NCI-H460 (cell line): ENCODE results near the gene DLGAP4. TPM values are rescaled to one million over a fixed set of nuclear protein-coding genes. Genes with fewer than 3 reads are reported as not detected.
"Not testable (repeated sequence)": the region's sequence is repeated elsewhere in the genome, so short reads cannot be mapped to it uniquely, and the experiment has no call there.

ENCODE experiments used
- DNase-seq: peaks from one replicate; pipeline ENCODE4 v3.0.0-alpha.2; 2016; ENCODE audit warnings: low read depth; ENCODE audit errors: extremely low read depth
- total RNA-seq: library from RNA; depleted of rRNA; stranded (reverse); fragments of >200 nt; shearing (Covaris generic); gene quantifications from 2 replicates; pipeline ENCODE4 v1.2.3, GENCODE V29; 2014

Gene DLGAP4
- total RNA-seq, 1 experiment from 2014 or later = 10.4 TPM

DNA sequence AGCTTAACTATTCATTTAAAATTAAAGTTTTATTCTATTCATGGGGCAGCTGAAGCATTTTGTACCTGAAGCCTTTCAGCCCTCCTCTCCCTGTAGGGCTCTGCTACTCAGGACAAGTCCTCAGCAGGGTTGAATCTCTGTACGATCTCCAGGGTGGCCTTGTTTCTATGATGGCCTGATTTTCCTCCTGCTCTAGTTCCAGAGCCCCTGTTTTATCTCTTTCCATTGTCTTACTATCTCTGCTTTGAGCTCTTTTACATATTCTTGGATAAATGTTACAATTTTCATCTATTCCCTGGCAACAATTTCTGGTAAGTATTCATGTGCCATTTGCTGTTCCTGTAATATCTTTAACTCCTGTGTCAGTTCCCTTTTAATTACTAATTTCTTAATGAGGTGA is 215.4 kb downstream of the DLGAP4 start:
- DNase-seq = no peak

DNA sequence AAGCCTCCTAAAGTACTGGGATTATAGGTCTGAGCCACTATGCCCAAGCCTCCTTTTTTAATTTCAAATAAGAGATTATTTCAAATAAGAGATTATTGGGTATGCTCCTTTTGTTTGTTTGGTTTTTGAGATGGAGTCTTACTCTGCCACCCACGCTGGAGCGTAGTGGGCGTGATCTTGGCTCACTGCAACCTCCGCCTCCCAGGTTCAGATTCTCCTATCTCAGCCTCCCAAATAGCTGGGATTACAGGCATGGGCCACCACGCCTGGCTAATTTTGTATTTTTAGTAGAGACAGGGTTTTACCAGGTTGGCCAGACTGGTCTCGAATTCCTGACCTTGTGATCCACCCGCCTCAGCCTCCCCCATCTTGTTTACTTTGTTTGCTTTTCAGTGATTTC is 216.3 kb downstream of the DLGAP4 start:
- DNase-seq = not testable (repeated sequence)

DNA sequence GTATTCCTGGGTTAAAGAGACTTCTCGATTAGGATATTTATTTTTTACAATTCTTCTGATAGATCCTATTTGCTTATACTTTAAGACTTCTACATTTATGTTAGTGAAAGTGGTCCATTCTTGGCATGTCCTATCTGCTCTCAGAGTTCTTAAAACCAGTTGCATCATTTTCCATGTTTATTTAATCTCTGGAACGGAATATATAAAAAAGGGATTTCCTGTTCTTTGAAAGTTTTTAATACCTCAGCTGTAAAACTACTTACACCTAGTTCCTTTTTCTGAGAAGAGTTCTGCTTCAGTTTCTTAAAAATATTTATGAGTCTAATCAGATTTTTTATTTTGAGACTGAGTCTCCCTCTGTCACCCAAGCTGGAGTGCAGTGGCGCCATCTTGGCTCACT is 217.2 kb downstream of the DLGAP4 start:
- no peak for DNase-seq

DNA sequence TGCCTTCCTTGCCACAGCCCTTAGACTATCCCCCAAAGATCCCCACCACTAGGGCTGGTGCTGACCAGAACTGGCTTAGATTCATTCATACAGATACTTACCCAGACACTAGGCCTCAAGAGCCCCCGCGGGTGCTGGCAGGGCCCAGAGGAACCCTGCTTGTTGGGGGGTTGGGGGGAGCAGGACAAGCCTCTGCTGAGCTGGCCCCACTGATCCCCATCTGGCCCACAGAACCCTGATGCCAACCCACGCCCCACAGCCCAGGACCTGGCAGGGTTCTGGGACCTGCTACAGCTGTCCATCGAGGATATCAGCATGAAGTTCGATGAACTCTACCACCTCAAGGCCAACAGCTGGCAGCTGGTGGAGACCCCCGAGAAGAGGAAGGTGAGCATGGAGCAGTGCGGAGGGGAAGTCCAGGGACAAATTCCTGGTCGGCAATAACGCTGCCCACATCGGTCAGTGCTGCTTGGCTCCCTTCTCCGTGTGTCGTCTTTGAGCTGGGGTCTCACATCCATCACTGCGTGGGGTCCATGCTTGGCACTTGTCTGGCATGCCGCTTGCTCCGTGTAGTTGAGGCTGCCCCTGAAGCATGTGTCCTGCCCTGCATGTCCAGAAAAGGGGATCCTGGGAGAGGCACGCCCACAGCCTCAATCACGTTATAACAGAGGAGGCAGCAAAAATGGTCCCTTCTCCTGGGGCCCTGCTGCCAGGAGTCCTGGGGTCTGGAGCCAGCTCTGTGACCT is 219.7 kb downstream of the DLGAP4 start:
- DNase-seq = no peak

DNA sequence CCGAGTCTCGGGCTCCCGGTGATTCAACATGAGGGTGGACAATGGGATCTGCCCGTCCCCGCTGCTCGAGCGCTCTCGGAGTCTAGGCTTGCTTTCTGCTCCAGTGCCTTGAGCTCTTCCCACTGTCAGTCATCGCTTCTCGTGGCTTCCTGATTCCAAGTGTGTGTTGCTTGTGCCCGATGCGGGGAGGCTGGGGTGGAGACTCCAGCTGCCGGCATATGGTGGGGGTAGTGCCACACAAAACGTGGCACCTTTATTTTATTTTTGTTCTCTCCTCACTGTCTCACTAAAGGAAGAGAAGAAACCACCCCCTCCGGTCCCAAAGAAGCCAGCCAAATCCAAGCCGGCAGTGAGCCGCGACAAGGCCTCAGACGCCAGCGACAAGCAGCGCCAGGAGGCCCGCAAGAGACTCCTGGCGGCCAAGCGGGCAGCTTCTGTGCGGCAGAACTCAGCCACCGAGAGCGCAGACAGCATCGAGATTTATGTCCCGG is 220.4 kb downstream of the DLGAP4 start:
- DNase-seq = no peak

DNA sequence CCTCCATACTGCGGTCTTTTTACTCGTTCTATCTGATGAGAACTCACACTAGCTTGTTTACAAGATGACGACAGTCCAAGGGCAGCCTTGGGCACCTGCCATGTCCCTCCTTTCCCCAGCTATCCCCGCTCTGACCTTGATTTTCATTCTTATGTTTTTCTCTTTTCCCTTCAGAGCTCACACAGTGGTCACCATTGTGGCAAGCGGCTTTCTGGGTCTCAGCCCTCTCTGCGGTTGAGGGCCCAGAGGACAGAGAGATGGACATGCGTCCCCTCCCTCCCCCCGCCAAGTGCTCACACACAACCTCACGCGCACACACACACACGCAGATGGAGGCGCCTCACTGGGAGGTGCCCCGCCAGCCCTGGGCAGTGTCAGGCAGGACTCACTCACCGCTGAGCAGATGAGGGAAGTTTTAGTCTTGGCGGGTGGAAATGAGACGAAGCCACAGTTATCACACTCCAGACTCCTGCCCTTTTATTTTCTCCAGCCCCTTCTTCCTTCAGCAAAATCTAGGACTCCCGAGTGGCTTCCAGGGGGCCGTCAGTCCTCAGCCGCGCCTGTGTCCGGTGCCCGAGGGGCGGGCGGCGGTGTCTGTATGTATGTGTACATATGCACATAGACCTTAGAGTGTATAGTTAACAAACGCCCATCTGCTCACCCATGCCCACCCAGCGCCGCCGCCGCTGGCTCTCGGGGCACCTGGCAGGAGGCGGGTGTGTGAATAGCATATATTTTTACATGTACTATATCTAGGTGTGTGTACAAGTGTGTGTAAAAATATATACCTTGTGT is 221.4 kb downstream of the DLGAP4 start:
- no peak for DNase-seq

DNA sequence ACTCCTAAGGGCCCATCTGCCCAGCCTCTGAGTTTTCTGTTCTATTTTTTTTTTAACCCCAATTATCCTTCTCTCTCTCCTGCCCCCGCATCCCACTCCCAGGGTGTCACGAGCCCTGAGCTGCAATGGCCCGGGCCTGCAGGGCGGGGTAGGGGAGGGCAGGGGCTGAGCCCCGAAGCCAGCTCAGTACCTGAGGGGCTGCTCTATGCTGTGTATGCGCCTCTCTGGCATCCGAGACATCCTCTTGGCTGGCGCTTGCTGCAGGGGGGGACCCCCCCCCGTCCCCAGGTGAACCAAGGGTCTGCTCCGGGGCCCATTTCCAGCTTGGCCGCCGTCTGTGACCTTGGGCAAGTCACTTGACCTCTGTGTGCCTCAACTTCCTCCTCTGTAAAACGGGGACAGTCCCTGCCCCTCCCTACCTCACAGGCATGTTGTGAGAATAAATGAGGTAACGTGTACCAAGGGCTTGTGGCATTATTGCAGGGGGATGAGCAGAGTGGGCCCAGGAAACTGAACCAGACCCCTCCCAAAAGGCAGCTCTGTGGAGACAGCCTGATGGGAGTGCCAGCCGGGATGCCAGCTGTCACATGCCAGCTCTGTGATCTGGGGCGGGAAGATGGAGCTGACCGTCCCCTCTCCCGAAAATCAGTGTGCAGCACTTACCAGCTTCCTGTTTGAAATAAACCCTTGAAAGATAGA is 222.2 kb downstream of the DLGAP4 start:
- no peak for DNase-seq

DNA sequence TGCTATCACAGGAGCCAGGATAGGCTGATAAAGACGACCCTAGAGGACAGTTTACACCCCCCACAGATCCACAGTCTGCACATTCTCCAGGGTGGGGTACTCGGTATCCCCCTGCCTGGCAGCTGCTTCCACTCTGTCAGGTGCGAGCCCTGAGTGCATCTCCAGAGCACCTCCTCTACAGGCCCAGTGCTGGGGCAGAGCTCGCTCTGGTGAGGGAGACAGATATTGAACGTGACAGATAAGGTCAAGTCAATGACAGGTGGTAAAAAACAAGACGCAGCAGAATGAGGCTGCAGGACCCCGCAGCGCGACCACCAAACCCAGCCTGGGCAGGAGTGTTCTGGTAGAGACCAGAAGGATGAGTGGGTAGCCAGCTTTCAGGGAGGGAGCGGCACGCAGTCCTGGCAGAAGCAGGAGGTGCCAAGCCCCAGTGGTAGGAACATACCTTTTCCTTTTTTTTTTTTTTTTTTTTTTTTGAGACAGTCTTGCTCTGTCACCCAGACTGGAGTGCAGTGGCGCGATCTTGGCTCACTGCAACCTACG is 222.8 kb downstream of the DLGAP4 start:
- DNase-seq = no peak

DNA sequence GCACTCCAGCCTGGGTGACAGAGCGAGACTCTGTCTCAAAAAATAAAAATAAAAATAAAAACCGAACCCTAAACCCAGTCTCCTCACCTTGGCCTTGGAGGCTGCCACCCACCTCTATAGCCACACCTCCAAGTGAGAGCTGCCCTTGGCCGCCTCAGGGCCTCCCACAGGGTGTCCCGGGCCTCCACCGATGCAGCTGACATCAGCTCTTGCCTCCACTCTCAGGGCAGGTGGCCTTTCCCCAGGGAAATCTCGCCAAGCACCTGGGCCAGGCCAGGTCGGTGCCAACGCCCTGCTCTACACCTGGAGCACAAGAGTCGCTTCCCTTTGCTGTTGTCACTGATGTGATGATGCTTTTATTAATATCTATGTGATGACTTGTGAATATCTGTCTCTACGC is 226.2 kb downstream of the DLGAP4 start:
- no peak for DNase-seq

DNA sequence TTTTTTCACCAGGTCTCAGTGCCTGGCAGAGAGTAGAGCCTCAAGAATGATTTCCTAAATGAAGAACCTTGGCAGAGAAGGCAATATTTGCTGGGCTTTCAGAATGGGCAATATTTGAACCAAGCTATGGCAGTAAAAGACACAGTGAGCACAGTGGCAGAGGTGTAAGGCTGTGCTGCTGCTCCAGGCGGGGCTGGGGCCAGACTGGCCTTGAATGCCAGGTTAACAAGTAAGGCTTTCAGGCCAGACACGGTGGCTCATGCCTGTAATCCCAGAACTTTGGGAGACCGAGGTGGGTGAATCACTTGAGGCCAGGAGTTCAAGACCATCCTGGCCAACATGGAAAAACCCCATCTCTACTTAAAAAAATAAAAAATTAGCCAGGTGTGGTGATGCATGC is 226.7 kb downstream of the DLGAP4 start:
- no peak for DNase-seq

DNA sequence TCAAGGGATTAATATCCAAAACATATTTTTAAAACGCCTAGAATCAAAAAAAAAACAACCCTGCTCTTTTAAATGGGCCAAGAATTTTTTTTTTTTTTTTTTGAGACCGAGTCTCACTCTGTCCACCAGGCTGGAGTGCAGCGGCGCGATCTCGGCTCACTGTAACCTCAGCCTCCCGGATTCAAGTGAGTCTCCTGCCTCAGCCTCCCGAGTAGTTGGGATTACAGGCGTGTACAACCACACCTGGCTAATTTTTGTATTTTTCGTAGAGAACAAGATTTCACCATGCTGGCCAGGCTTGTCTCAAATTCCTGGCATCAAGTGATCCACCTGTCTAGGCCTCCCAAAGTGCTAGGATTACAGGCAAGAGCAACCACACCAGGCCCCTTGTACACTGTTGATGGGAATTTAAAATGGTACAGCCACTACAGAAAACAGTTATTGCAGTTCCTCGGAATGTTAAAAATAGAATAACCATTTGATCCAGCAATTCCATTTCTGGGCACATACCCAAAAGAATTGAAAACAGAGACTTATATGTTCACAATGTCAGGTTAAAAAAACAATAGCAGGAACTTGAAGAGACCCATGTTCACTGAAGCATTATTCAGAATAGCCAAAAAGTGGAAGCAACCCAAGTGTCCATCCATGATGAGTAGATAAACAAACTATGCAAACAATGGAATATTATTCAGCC is 232.0 kb downstream of the DLGAP4 start:
- DNase-seq = no peak

DNA sequence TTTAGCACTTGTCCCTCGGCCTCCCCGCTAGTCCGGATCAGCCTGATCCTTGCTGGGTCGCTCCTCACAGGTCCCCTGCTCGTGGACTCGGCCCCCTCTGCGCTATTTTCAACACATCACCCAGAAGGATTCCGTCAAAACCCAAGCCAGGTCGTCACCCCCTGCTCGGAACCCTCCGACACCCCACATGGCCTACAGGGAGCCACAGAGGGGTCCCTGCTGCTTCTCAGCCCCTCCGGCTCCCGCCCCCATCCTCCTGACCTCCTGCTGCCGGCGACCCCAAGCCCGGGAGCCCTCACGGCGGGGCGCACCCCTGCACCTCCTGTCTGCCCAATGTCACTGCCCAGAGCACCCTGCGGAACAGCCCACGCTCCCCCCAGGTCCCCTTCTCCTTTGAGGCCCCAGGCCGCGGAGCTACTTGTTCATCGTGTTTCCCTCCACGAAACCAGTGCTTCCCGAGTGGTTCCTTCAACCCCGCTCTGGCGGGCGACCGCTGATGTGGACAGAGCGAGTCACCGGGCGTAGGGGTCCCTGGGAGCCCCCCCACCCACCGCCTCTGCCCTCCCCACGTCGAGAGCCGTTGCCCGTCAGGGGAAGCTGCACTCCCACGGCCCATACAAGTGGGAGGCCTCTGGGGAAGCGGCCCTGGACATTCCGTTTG is 234.5 kb downstream of the DLGAP4 start:
- no peak for DNase-seq

DNA sequence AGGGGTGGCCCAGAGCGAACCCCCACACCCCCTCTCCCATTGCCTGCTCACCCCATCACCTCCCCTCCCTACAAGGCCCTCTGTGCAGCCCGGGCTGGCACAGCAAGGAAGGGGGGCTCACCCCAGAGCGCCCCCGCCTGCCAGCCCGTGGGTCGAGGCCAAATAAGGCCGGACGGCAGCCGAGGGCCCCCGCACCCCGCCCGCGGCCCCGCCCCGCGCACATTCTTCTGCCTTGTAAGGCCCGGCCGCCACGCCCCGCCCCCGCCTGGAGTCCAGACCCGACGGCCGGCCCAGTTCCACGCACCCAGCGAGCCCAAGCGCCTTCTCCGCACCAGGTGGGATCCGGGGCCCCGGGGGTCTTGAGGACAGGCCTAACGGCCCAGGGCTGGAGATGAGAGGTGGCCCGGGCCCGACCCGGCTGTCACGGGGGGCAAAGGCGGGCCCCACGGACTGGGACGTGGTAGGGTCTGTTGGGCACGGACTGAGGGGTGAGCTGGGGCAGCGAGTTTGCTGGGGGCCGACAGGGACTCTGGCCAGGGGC is 235.2 kb downstream of the DLGAP4 start, which contains the start of gene MYL9:
MYL9 (plus strand) TSS at position 293 of the 541 bp plus-strand sequence. CDS start 3,366 bp downstream, outside the sequence.
- peak; percentile 14 for DNase-seq

DNA sequence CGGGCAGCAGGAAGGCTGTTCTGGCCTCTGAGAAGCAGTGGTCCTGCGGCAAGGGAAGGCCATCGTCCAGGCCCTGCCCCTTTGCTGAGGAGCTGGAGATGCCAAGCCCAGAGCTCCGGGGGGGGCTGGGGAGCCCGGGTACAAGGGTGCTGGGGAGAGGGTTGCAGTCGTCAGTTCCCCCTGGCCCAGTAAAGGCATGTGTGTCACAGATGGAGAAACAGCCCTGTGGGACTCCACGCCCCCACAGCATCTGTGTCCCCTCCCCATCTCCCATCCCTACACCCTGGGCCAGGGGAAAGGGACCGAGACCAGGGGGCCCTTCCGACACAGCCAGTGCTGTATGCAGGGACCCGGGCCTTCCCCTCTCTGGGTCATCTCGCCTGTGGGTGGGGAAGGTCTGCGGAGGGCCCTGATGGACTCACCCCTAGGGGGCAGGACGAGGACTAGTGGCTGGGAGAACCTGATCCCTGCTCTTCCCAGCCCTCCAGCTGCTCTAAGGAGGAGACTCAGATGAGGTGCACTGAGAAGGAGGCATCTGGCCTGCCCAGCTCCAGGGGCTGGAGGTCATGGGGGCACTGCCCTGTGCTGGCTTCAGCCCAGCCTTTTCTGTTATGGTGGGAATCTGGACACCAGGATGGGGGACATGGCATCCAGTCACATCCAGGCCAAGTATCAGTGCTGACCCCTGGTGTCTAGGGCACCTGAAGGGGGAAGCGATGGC is 235.8 kb downstream of the DLGAP4 start:
- no peak for DNase-seq

DNA sequence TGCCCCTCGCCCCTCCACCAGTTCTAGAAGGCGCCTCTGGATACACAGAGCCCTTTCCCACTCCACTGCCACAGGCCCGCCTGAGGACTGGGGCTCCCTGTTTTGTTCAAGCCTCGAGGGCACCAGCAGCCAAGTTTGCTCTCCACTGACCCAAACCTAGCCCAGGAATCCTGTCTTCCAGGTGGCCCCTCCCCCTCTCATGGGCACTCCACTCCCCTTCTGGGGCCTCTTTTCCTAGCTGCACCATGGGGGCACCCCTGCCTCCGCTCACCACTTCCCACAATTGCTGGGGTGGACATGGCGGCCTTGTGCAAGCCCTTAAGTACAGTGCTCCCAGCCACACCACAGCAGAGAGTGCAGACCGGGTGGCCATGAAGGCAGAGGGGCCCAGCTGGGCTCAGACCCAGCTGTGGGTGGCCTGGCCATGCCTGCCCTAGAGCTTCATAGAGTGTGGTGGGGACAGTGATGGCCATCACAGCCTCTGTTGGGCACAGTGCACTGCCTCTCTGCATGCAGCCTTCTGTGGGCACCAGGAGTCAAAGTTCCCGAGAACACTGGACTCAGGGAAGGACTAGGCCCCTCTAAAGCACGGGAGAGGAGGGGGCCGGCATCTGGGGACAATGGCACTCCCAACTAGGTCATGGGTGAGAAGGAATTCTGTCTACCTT is 236.5 kb downstream of the DLGAP4 start:
- no peak for DNase-seq

DNA sequence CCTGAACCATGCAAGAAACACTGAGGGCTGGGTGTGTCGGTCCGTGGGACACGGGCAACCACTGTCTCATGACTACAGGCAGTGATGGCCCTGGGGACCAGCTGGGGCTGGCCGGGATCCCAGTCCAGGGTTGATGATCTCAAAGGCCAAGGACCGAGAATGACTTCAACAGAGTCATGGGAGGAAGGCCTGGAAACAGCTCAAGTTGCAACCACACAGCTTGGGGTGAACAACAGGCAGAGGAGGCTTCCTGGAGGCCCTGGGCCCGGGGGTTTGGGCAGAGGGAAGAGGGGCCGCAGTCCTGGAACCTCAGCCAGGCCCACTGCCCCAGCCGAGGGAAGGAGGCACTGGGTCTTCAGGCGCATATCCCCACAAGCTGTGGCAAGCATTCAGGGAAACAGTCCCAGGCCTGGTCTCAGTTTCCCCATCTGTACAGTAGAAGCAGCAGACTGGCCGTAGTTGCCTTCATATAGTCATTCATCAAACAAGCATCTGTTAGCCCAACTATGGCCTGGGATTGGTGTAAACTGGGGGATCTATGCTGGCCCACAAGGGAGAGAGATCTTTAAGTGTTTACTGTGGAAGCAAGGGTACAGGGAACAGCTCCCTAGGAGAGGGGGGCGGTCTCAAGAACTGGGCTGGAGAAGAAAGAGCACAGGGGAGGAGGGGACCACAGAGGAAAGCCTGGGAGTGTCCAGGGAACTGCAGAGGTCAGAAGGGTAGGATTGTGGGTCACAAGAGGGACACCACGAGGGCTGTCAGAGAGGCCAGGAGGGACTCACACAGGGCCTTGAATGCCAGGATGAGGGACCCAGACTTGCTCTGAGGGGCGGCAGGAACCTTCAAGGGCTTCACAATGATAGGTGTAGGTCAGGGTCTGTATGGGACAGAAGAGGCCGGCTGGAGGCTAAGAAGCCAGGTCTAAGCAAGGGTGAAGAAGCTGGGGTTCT is 237.3 kb downstream of the DLGAP4 start:
- no peak for DNase-seq
